ENCODE measurements around the gene AHNAK2.

Gene AHNAK2

DNA sequence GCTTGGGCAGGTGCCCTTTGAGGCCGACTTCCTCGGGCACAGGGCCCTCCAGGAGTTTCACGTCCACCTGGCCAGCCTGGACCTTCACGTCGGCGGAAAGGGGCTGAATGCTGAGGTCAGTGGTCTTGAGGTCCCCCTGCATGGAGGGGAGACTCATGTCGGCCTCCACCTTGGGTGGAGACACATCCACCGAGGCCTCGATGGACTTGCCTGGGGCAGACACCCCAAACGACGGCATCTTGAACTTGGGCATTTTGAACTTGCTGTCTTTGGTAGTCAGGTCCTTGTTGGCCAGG, 29.5 kb downstream of the AHNAK2 start:
- TF ChIP-seq GATA2 (IDR thresholded peaks at IDR 0.05; ENCODE audit: low read depth, low read length) (no peak), GATA3 (IDR thresholded peaks at IDR 0.05; ENCODE audit: low read depth, low read length) (no peak)

DNA sequence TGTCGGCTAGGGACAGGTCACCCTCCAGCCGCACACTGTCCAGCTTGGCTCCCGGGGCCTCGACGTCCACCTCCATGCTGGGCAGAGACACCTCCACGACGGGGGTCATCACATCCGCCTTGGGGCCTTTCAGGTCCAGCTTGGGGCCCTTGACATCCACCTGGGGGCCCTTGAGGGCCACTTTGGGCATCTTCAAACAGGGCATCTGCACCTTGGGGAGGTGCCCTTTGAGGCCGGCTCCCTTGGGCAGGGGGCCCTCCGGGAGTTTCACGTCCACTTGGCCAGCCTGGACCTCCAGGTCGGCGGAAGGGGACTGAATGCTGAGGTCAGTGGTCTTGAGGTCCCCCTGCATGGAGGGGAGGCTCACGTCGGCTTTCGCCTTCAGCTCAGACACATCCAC, 35.6 kb downstream of the AHNAK2 start:
- TF ChIP-seq GATA2 (IDR thresholded peaks at IDR 0.05; ENCODE audit: low read depth, low read length) (no peak), GATA3 (IDR thresholded peaks at IDR 0.05; ENCODE audit: low read depth, low read length) (no peak)

DNA sequence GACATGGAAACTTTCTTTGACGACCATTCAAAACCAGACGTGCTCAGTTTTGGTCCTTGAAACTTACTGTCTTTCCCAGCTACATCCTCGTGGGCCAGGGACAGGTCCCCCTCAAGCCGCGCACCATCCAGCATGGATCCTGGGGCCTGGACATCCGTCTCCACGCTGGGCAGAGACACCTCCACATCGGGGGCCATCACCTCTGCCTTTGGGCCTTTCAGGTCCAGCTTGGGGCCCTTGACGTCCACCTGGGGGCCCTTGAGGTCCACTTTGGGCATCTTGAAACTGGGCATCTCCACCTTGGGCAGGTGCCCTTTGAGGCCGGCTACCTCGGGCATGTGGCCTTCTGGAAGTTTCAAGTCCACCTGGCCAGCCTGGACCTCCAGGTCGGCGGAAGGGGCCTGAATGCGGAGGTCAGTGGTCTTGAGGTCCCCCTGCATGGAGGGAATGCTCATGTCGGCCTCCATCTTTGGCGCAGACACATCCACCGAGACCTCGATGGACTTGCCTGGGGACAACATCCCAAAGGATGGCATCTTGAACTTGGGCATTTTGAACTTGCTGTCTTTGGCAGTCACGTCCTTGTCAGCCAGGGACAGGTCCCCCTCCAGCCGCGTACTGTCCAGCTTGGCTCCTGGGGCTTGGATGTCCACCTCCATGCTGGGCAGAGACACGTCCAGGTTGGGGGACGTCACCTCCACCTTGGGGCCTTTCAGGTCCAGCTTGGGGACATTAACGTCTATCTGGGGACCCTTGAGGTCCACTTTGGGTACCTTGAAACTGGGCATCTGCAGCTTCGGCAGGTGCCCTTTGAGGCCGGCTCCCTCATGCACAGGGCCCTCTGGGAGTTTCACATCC, 36.4 kb downstream of the AHNAK2 start:
- TF ChIP-seq GATA3 (IDR thresholded peaks at IDR 0.05; ENCODE audit: low read depth, low read length) (no peak), GATA2 (IDR thresholded peaks at IDR 0.05; ENCODE audit: low read depth, low read length) (no peak)

DNA sequence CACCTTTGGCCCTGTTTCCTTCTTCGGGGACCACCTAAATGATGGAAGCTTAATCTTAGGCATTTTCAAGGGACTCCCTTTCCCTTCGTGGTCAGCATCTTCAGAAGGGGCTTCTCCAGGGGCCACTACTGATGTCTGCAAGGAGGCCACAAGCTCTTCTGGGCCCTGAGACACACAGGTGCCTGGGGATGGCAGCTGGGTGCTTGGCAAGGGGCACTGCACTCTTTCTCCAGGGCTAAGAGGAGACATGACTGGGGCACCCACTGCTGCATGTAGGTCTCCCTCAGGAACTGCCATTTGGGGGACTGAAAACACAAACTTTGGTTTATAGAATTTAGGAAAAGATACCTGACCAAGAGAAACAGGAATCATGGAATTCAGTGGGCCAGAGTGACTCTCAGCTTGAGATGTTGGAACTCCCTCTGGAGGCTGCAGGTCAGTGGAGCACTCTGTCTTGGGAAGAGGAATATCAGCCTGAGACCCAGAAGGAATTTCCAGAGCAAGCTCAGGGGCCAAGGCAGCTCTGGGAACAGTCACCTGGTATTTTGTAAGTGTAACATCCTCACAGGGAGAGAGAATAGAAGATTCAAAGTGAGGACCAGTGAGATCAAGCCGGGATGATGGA, 37.5 kb downstream of the AHNAK2 start:
- TF ChIP-seq GATA2 (IDR thresholded peaks at IDR 0.05; ENCODE audit: low read depth, low read length) (no peak), GATA3 (IDR thresholded peaks at IDR 0.05; ENCODE audit: low read depth, low read length) (no peak)

DNA sequence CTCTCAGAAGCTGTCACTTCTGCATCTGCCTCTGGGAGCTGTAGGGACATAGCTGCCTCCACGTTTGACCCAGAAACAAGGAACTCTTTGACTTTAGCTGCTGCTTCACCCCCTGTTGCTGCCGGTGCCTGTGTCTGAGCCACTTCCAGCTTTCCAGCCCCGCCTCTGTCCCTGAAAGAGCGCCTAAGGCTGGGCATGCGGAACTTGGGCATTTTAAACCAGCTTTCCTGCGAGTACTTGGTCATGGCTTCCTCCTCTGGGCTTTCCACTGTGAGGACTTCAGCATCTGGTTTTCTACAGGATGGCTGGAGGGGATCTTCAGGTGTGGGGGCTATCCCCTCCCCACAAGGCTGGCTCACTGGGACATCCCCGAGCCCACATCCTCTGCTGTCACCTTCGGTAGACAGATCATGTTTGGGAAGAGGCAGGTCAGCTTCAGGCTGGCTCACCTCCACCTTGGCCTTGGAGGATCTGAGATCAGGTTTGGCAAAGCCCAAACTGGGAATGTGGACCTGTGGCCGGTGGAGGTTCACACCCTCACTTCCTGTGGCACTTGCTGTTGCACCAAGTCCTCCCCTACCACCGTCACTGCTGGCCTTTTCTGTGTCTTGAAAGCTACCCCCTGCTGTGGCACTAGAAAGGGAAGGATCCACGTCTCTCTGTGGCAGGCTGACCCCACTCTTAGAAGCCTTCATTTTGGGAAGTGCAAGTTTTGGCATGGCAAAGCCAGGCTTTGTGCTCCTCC, 38.3 kb downstream of the AHNAK2 start:
- TF ChIP-seq GATA3 (IDR thresholded peaks at IDR 0.05; ENCODE audit: low read depth, low read length) = no peak
- no peak for TF ChIP-seq GATA2 (IDR thresholded peaks at IDR 0.05; ENCODE audit: low read depth, low read length)

DNA sequence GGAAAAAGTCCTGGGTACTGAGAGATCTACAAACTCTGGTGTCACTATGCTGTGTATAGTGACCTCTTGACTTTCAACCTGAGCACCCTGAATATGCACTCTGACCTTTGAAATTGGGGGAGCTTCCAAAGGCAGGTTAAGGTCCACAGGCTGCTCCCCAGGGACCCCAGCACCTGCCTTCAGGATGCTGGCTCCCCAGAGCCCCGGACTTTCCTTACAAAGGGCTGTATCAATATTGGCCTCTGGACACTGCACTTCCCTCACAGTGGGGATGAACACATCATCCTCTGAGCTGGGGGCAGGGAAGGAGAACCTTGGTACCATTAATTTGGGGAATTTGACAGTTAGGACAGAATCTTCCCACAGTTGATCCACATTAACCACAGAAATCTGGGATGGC, 39.2 kb downstream of the AHNAK2 start:
- TF ChIP-seq GATA3 (IDR thresholded peaks at IDR 0.05; ENCODE audit: low read depth, low read length) = no peak
- no peak for TF ChIP-seq GATA2 (IDR thresholded peaks at IDR 0.05; ENCODE audit: low read depth, low read length)

DNA sequence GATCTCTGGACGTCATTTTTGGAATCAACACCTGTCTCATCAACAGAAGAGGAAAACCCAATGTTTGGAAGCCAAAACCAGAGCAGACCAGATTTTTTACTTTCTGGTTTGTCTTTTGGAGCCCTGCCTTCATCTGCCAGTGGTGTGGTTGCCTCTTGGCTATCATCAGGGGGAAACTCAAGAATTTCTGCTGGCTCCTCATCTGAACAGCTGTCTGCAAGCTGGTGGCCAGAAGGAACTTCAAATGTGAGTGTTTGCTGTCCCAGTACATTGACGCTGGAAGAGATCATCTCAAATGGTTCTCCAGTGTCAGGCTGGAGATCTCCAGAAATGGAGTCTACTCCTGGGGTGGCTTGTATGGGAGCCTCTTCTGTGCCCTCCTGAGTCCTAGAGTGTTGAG, 39.7 kb downstream of the AHNAK2 start:
- TF ChIP-seq GATA3 (IDR thresholded peaks at IDR 0.05; ENCODE audit: low read depth, low read length) (no peak), GATA2 (IDR thresholded peaks at IDR 0.05; ENCODE audit: low read depth, low read length) (no peak)

DNA sequence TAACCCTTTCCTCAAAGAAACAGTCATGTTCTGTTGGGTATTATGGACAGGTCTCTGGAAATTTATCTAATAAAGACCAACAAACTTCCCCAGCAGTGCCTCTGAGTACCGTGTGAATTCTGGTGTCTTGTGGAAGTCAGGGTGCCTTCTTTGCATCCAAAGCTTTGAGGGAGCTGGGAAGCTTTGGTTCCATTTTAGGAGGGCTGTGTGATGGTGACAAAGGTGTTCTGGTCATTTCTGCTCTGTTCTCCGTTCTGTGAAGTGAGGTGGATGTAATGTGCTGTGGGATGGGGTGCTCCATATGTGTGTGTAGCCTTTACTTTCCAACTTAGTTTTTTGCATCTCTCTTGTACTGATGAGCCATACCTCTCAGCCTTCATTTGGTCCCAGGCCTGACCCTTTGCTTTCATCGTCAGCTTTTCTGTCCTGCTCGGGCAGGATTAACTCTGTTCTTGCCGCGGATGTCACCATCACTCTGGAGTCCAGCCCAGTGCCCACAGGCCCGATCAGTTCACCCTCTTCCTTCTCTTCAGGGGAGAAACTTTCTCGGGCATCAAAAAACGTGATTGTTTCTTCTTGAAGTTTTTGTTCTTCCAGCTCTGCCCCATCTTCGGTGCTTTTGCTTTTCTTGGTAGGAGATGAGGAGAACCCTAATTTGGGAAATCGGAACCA, 40.3 kb downstream of the AHNAK2 start:
- TF ChIP-seq GATA3 (IDR thresholded peaks at IDR 0.05; ENCODE audit: low read depth, low read length) = no peak
- TF ChIP-seq GATA2 (IDR thresholded peaks at IDR 0.05; ENCODE audit: low read depth, low read length) = no peak

DNA sequence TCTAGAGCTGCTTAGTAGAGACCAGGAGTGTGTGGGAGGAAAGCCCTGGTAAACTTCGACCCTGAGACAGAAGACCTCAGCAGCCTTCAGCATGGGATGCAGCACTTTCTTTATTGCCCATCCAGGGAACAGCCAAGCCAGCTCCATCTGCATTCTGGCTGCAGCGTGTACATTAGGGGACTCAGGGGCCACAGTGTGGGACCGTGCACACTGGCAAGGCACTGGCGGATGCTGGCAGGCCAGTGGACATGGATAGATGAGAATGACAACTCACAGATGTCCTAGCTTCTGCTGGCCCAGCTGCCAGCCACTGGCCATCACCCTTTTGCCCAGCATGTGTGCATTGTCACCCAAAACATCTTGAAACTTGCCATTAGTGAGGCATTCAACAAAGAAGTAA, 41.0 kb downstream of the AHNAK2 start:
- TF ChIP-seq GATA3 (IDR thresholded peaks at IDR 0.05; ENCODE audit: low read depth, low read length) (no peak), GATA2 (IDR thresholded peaks at IDR 0.05; ENCODE audit: low read depth, low read length) (no peak)

DNA sequence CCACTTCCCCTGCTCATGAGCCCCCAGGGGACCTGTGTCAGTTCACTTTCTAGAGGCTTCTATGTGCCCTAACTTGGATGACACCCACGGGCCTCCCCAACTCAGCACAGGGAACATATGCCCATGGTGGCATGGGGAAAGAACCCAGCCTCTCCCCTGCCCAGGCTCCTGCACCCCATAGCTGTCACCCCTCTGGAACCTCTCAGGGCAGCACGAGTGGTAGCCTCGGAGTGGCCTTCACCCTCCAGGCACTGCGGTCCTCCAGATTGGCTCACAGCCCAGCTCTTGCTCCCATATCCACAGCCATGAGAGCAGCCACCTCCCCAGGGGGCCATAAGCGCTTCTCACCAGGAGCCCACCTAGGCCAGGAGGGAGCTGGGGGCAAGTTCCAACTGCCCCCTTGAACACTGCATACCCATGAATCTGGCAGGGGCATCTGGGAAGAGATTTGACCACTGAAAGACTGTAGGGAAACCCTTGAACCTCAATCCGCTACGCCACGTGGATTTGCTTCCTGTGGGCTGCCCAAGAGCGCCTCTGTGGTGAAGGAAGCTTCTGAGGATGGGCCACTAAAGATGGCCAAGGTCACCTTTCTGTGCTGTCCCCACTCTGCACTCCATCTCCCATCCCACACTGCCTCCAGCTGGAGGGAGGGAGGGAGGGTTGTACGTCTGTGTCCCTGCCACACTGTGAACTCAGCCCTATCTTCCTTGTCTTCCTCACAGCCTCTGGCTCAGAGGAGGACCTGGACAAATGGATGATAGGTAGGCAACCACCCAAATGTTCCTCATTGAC, 41.6 kb downstream of the AHNAK2 start:
- TF ChIP-seq GATA2 (IDR thresholded peaks at IDR 0.05; ENCODE audit: low read depth, low read length) (no peak), GATA3 (IDR thresholded peaks at IDR 0.05; ENCODE audit: low read depth, low read length) (no peak)

DNA sequence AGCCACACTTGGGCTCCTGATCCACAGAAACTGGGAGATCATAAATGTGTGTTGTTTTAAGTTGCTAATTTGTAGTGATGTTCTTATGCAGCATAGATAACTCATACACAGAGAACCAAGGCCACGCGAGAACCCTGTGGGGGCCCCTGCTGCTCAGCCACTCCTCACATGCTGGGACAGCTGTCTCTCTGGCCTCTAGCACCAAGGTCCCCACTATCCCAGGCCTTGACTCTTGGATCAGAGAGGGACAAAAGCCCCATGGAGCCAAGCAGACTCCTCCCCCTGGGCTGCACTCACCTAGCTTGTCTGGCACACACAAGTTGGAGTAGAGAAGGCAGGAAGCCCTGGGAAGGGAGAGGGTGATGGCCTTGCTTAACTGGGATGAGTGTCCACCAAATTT, 42.2 kb downstream of the AHNAK2 start:
- no peak for TF ChIP-seq GATA2 (IDR thresholded peaks at IDR 0.05; ENCODE audit: low read depth, low read length)
- no peak for TF ChIP-seq GATA3 (IDR thresholded peaks at IDR 0.05; ENCODE audit: low read depth, low read length)

DNA sequence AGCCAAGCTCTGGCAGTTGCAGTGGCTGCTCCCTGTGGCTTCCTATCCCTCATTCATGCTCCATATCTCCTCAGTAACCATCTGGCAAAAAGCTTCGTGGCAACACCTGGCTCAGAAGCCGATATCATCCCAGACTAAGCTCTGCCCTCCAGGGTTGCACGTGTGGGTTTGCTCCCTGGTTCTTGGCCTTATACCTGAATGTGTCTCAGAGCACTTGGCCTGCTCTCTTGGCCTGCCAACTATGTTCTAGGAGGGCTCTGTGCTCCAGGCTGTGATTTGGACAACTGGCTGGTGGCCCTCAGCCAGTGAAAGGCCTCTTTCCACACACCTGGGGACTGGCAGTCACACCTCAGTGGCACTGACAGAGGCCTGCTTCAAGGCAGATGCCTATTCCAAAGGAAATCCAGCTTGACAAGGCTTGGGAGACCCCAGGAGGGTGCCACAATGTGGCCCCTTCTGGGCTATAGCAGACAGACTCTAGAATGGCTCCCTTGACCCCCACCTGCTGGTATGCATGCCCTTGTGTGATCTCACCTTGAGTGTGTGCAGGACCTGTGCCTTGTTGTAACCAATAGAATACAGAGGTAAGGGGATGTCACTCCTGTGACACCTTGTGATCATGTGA, 43.0 kb downstream of the AHNAK2 start:
- no peak for TF ChIP-seq GATA2 (IDR thresholded peaks at IDR 0.05; ENCODE audit: low read depth, low read length)
- TF ChIP-seq GATA3 (IDR thresholded peaks at IDR 0.05; ENCODE audit: low read depth, low read length) = no peak
